ENCODE results near the gene IL17RD. TPM values are rescaled to one million over a fixed set of nuclear protein-coding genes. Genes with fewer than 3 reads are reported as not detected.

Gene IL17RD
- polyA plus RNA-seq, 2 of the 4 experiments (the other 2 are of a cell fraction): 0.89 to 1.4 TPM

- no peak for FAIRE-seq
- TF ChIP-seq NR3C1 (IDR thresholded peaks at IDR 0.05) (no peak), HOXB13 (CRISPR knock-in tag; IDR thresholded peaks at IDR 0.05; ENCODE audit: low read depth) (no peak), SMC3 (IDR thresholded peaks at IDR 0.05) (no peak), GATA3 (IDR thresholded peaks at IDR 0.05; ENCODE audit: borderline replicate concordance) (no peak), EHMT2 (IDR thresholded peaks at IDR 0.05; ENCODE audit: low read depth) (no peak), EP300 (IDR thresholded peaks at IDR 0.05) (no peak), MYC (IDR thresholded peaks at IDR 0.05; ENCODE audit: borderline replicate concordance, low read length) (no peak), POLR2AphosphoS2 (conservative IDR thresholded peaks at IDR 0.05; ENCODE audit: low read length) (no peak), RAD21 (conservative IDR thresholded peaks at IDR 0.05 in 1 of 2, IDR thresholded peaks at IDR 0.05 in 1 of 2) (no peak), HOXB5 (CRISPR knock-in tag; IDR thresholded peaks at IDR 0.05) (no peak), NFE2L2 (conservative IDR thresholded peaks at IDR 0.05; ENCODE audit: low read length) (no peak), ESRRA (IDR thresholded peaks at IDR 0.05; ENCODE audit: borderline replicate concordance, low read length) (no peak)
- TF ChIP-seq, protein P1, sequence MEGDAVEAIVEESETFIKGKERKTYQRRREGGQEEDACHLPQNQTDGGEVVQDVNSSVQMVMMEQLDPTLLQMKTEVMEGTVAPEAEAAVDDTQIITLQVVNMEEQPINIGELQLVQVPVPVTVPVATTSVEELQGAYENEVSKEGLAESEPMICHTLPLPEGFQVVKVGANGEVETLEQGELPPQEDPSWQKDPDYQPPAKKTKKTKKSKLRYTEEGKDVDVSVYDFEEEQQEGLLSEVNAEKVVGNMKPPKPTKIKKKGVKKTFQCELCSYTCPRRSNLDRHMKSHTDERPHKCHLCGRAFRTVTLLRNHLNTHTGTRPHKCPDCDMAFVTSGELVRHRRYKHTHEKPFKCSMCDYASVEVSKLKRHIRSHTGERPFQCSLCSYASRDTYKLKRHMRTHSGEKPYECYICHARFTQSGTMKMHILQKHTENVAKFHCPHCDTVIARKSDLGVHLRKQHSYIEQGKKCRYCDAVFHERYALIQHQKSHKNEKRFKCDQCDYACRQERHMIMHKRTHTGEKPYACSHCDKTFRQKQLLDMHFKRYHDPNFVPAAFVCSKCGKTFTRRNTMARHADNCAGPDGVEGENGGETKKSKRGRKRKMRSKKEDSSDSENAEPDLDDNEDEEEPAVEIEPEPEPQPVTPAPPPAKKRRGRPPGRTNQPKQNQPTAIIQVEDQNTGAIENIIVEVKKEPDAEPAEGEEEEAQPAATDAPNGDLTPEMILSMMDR (IDR thresholded peaks at IDR 0.05): no peak
- TF ChIP-seq, protein P2, sequence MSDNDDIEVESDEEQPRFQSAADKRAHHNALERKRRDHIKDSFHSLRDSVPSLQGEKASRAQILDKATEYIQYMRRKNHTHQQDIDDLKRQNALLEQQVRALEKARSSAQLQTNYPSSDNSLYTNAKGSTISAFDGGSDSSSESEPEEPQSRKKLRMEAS (IDR thresholded peaks at IDR 0.05): no peak
- TF ChIP-seq, protein P3, sequence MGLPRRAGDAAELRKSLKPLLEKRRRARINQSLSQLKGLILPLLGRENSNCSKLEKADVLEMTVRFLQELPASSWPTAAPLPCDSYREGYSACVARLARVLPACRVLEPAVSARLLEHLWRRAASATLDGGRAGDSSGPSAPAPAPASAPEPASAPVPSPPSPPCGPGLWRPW (IDR thresholded peaks at IDR 0.05): no peak
- 95% methylated on average over 6 of the region's 6 CpGs for WGBS (ENCODE audit: missing lambda C conversion rate)
- no peak for ATAC-seq
- CTCF ChIA-PET: interaction anchor here (0.7 to 2.0 kb wide), 2 partner anchors 71 to 260 kb away, joined by 3 to 16 read pairs; no protein-coding TSS in a partner anchor
- H3K4me3 ChIP-seq: no peak overlapping the region
- no peak overlapping the region for H3K4me2 ChIP-seq
- H3K9me3 ChIP-seq: no peaks in the 10 kb centered on the region
- no peak for DNase-seq (ENCODE audit: low read depth in 1 of 2, low spot score in 1 of 2)
- peak overlapping the region in 1 of 2 experiments; percentile 87; a peak in 3 of 6 replicates for H3K27ac ChIP-seq
- POLR2A ChIA-PET: no interaction called here
- peaks cover 46% of the 10 kb centered on the region for H3K4me1 ChIP-seq
These were observed 98.7 kb downstream of the IL17RD start for GRCh38 chr3:57066471-57066870.

- ChIA-PET CTCF (interaction anchor here (2.0 kb wide), 1 partner anchor 70 kb away, joined by 16 read pairs; no protein-coding TSS in a partner anchor), POLR2A (no interaction called here)
- no peak for TF ChIP-seq JUNB (IDR thresholded peaks at IDR 0.05)
- TF ChIP-seq ELK1 (IDR thresholded peaks at IDR 0.05; ENCODE audit: low read depth, low read length): no peak
- TF ChIP-seq RCOR1 (IDR thresholded peaks at IDR 0.05; ENCODE audit: low read depth, low read length): no peak
- TF ChIP-seq, protein P1 (IDR thresholded peaks at IDR 0.05): no peak
- TF ChIP-seq, protein P4, sequence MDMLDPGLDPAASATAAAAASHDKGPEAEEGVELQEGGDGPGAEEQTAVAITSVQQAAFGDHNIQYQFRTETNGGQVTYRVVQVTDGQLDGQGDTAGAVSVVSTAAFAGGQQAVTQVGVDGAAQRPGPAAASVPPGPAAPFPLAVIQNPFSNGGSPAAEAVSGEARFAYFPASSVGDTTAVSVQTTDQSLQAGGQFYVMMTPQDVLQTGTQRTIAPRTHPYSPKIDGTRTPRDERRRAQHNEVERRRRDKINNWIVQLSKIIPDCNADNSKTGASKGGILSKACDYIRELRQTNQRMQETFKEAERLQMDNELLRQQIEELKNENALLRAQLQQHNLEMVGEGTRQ (IDR thresholded peaks at IDR 0.05): no peak
- TF ChIP-seq CBX8 (IDR thresholded peaks at IDR 0.05): no peak
- TF ChIP-seq MAZ (IDR thresholded peaks at IDR 0.05; ENCODE audit: borderline replicate concordance, low read depth, low read length): no peak
- TF ChIP-seq, protein P5, sequence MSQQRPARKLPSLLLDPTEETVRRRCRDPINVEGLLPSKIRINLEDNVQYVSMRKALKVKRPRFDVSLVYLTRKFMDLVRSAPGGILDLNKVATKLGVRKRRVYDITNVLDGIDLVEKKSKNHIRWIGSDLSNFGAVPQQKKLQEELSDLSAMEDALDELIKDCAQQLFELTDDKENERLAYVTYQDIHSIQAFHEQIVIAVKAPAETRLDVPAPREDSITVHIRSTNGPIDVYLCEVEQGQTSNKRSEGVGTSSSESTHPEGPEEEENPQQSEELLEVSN (IDR thresholded peaks at IDR 0.05; ENCODE audit: borderline replicate concordance, low read depth): no peak
- TF ChIP-seq PBX3 (IDR thresholded peaks at IDR 0.05): no peak
- no peak for TF ChIP-seq NR3C1 (IDR thresholded peaks at IDR 0.05)
- no peak for TF ChIP-seq POLR2AphosphoS2 (conservative IDR thresholded peaks at IDR 0.05; ENCODE audit: low read length)
- TF ChIP-seq FOXS1 (CRISPR knock-in tag; IDR thresholded peaks at IDR 0.05): no peak
- no peak for TF ChIP-seq BHLHE40 (IDR thresholded peaks at IDR 0.05; ENCODE audit: low read depth, low read length)
- no peak for TF ChIP-seq HDAC2 (IDR thresholded peaks at IDR 0.05)
- no peak for TF ChIP-seq NPAS2 (CRISPR knock-in tag; IDR thresholded peaks at IDR 0.05; ENCODE audit: borderline replicate concordance)
- TF ChIP-seq ZFP36 (IDR thresholded peaks at IDR 0.05; ENCODE audit: borderline replicate concordance, partially characterized antibody): no peak
- TF ChIP-seq ESRRA (IDR thresholded peaks at IDR 0.05; ENCODE audit: borderline replicate concordance, low read length): no peak
- no peak for TF ChIP-seq FOSB (CRISPR knock-in tag; IDR thresholded peaks at IDR 0.05)
- no peak for TF ChIP-seq RARB (CRISPR knock-in tag; IDR thresholded peaks at IDR 0.05)
- ATAC-seq: no peak
- peak in 1 of 2 experiments; percentile 18 for DNase-seq (ENCODE audit: low read depth in 1 of 2, low spot score in 1 of 2)
- no peak for FAIRE-seq
- Histone ChIP-seq H3K4me3 (no peak overlapping the region), H3K4me1 (peaks cover 54% of the 10 kb centered on the region), H3K9me3 (no peaks in the 10 kb centered on the region), H3K27ac (peak overlapping the region in 1 of 2 experiments; percentile 68; a peak in 3 of 6 replicates), H3K4me2 (no peak overlapping the region)
- WGBS (ENCODE audit: missing lambda C conversion rate): 48% methylated on average over 2 of the region's 3 CpGs
These were observed 99.6 kb downstream of the IL17RD start for GRCh38 chr3:57065588-57065987.
